GM18505 (cell line): Measurements from ENCODE around the gene KIF26B.

ENCODE experiments used
- ATAC-seq: cut with Tn5 transposase; IDR thresholded peaks from one replicate; pipeline ENCODE4 v1.9.1; 2021; ENCODE audit not compliant: unreplicated experiment
- POLR2A ChIP-seq: IDR thresholded peaks from 4 replicates; pipeline ENCODE4 v1.6.1; 2011; ENCODE audit warnings: borderline replicate concordance; ENCODE audit not compliant: insufficient read depth, insufficient read length; ENCODE audit errors: extremely low read depth

KIF26B gene

DNA sequence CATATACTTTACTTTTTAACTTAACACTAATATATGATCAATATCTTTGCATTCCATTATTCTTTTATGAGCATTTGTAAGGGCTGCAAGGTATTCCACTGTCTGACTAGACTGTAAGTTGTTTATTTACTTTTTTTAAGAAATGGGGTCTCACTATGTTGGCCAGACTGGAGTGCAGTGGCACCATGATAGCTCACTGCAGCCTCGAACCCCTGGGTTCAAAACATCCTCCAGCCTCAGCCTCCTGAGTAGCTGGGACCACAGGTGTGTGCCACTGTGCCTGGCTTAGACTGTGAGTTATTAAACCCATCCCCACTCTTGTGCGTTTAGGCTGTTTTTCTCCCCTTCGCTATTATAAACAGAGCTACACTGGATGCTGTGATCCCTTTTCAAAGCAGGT, 6.7 kb upstream of the KIF26B start:
- TF ChIP-seq POLR2A, result no peak
- no peak for ATAC-seq

DNA sequence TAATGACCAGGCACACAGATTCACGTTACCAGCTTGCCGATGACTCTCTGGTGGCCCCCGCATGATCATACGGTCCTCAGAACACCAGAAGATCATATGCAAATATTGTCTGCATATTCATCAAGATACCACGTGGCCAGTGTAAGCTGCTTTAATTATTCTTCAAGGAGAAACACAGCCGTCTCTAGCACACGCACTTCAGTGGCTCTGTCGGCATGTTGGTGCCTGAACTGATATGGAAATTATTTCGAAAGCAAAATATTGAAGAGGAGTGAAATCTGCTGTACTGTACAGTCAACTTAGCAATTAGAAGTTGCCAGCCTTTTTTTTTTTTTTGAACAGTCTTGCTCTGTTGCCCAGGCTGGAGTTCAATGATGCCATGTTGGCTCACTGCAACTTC, 5.9 kb upstream of the KIF26B start:
- no peak for ATAC-seq
- no peak for TF ChIP-seq POLR2A

DNA sequence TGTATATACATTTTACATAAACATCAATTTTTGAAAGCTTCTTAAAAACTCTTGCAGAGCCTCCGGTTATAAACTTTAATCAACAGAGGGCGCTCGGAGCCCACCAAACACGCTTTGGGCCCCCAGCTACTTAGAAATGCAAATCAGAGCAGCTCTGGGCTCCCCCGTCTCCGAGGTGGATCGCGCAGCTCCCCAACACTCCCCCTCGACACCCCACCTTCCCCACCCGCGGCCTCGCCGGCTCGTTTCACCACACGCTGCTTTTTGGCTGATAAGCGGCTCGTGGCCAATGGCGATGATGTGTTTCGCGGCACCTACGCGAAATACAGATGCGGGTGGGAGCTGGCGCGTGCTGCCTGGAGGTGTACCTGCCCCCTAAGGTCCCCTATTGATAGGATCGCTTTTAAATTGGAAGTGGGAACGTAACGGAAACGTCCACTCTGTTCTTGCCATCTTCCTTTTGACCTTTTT, 1.7 kb upstream of the KIF26B start:
- TF ChIP-seq POLR2A, result no peak
- no peak for ATAC-seq

DNA sequence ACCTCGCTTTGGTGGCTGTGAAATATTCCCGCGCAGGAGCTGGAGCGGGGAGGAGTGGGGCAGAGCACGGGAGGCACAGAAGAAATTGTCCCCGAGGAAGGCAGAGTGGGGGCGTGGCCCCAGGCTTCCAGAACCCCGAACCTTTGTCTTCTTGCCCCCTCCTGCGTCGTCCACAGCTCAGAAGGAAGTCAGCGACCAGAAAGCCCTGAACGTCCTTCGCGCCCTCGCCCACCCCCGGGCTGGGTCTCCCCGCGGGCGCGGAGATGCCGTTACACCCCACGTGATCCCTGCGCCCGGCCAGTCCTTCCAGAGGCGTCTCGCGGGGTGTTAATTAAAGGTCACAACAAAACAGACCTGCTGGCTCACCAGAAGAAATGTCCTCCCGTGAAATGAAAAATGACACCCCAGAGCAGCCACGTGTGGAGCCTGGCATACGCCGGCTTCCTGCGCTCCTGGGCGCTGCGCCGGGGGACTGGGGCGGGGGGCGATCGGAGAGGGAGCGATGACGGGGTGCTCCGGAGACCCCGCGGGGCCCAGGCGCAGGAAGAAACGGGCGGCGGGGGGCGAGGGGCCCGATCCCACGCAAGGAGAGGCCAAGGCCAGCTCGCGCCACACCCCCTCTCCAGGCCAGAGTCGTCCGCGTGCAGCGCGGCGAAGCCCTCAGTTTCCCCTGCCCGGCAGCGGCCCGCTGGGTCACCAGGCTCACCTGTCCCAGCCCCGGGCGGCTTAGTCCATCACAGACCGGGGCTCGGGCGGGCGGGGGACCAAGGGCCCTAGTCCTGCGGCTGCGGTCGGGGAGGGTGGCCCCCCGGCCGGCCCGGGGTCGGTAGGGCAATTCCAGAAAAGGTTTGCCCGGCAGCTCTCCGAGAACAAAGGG, 995 bp upstream of the KIF26B start:
- no peak for ATAC-seq
- no peak for TF ChIP-seq POLR2A

DNA sequence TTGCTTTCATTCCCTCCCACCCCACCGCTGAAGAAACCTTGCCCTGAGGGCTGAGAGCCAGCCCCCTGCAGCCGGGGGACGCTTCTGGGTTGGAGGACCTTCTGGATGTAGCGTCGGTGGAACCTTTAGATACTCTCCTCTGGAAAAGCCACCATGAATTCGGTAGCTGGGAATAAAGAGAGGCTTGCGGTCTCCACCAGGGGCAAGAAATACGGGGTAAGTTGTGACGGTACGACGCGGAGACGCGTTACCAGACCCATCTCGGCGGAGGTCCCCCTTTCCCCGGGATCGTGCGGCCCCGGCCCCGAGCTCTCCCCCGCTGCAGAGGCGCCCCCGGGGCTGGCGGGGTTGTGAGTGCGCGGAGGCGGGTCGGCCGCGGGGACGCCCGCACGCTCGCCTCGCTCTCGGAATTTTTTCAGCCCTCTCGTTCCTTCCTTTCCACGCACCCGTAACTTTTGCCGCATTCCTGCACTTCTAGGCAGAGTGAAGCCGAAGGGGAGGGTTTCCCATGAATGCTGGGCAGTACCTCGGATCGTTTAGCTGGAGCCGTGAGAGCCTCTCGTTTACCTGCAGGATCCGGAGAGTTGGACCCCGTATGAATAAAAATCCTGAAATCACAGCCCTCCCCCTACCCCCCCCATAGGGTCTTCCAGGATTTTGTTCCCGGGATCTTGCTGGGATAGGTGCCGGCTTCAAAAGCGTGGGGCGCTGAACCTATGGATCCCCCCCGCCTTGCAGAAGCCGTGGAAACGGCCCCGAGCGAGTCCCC, 671 bp downstream of the KIF26B start:
- no peak for ATAC-seq
- TF ChIP-seq POLR2A, result no peak

DNA sequence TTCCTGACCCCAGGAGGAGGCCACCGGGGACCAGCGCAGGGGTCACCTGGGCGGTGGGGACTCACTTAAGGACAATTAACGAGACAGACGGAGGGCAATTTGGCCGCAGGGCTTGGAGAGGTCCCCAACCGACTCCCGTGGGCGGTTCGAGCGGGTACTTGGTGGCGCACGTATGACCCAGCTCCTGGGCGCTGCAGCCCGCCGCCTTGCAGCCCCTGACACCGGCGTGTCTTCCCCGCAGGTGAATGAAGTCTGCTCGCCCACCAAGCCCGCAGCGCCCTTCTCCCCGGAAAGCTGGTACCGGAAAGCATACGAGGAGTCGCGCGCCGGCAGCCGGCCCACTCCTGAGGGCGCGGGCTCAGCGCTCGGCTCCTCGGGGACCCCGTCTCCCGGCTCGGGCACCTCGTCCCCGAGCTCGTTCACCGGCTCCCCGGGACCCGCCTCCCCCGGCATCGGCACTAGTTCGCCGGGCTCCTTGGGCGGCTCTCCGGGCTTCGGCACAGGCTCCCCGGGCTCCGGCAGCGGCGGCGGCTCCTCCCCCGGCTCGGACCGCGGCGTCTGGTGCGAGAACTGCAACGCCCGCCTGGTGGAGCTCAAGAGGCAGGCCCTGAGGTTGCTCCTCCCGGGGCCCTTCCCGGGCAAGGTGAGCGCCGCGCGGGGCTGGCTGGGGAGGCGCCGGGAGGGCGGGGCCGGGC, 1.4 kb downstream of the KIF26B start:
- no peak for TF ChIP-seq POLR2A

DNA sequence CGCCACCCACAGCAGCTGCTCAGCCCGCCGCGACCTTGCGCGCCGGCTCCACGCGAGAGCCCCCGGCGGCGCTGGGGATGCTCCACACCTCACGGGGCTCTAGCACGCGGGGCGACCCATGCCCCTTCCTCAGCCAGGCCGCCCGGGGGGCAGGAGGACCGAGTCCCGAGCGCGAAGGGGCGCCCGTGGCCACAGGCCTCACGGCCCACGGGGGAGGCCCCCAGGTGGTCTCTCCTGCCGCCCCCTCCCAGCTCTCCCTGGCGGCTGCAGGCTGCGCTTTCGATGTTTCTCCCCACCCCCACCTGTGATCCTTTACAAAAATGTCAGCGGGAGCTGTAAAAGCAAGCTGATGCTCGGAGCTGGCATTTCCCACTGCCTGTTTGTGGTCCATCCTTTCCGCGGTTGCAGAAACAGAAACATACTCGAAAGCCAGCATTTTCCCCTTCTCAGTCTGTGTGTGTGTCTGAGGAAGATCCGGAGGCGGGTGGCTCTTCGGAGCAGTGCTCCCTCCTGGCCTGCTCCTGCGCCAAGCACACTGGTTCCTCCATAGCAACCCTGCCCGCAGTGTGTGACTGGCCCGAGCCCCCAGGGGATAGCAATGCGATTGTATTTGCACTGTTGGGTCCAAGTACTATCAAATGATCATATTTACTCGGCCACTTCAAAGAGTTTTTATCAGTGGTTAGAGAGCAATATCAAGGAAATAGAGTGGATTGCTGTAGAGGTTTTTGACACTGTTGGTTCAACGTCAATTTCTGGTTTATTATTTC, 2.1 kb downstream of the KIF26B start:
- no peak for ATAC-seq
- TF ChIP-seq POLR2A, result no peak

More for the DNA sequence above, 1.4 kb downstream of the KIF26B start:
- ATAC-seq, result peak; percentile 94

DNA sequence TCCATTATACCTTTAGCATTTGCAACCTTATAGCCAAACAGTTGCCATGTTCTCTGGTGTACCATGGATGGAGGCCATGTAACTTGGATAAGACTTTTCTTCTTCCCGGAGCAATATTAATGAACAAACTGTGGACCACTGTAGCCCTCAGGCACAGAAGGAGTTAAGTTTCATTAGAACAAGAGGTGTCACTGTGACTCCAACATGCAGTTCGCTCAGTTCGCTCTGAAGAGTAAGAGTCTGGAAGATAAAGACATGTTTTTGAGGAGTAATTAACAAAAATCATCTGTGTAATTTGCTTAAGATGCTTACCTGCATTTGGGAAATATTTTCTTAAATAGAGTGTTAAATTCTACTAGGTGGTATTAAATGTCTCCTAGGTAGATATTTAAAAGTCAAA, 4.1 kb downstream of the KIF26B start:
- TF ChIP-seq POLR2A, result no peak

DNA sequence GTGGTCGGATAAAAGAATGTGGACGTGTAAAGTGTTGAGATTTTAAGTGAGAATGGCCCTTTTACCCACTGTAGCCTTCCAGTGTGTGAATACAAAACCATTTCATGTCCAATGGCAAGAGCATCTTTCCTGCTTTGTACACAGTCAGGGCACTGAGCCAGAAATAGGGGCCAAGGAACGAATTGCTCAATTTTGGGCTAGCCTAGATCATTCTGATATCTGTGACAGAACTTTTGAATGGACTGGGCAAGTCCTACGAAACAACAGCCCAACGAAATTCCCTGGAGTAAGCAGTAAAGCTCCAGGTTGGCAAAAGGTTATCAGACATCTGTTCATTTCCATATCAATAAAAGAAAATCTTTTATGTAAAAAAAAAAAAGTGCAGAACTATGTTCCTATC, 5.5 kb downstream of the KIF26B start:
- no peak for TF ChIP-seq POLR2A
- no peak for ATAC-seq

More for the DNA sequence above, 4.1 kb downstream of the KIF26B start:
- no peak for ATAC-seq

DNA sequence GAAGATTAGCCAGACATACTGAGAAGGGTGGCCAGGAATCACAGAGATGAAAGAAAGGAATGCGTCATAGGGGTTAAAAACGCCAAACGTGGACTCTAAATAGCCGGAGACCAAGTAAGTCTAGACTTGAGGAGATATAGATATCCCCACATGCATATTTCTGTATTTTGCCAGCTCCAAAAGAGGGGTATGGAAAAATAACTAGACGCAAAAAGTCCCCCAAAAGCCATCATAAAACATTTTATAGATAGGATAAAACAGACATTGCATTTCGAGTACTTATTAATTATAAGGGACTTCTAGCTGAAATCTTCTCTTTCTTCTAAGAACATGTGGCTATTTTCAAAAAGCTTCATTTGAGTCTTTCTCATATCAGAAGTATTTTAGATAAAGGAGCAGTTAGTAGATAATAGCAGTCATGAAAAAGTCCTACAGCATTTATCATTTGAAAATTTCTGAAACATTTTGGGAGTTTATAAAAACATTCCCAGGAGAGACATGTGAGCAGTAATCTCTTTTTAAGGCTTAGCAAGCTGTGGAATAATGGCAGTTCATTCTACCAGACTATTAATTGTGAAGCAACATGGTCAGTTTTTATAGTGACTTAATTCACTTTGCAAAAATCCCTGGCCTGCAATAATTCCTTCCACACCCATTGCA, 6.1 kb downstream of the KIF26B start:
- no peak for TF ChIP-seq POLR2A
- ATAC-seq, result no peak

DNA sequence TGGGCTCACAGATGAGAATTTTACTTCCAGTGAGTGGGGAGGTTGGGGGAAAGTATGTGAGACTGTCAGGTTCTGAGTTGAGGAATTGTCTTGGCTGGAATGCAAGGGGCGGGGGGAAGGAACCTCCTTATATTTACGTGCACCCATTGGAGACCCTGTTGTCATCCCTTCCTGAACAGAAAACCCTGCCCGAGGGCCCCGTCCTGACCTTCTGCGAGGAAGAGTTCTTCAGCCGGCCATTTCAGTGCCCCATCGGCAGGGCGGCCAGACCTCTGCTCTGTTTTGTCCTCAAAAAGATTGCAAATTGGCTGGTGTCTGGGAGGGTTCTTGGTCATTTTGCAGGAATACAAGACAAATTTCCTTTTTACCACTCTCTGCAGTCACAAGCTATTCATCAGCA, 7.1 kb downstream of the KIF26B start:
- no peak for TF ChIP-seq POLR2A
- ATAC-seq, result no peak

DNA sequence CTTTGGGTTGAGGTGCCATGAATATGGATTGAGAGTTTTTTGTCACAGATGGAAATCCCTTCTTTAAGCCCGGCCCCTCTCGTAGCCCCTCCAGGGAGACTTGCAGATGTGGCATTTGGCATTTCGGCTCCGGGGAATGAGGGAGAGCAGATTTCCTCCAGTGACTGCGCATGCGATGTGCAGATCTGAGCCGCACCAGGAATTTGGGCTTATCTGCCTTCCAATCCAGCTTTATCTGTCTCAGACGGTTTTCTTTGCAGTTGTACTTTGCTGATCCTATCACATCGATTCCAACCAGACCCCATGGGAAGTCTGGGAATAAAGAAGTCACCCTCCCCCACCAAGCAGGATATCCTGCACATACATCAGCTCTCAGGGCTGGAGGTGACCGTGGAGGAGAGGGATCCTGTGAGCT, 11.7 kb downstream of the KIF26B start:
- ATAC-seq, result no peak
- TF ChIP-seq POLR2A, result no peak
